ENCODE measurements around the gene DIAPH2.

Gene DIAPH2

DNA sequence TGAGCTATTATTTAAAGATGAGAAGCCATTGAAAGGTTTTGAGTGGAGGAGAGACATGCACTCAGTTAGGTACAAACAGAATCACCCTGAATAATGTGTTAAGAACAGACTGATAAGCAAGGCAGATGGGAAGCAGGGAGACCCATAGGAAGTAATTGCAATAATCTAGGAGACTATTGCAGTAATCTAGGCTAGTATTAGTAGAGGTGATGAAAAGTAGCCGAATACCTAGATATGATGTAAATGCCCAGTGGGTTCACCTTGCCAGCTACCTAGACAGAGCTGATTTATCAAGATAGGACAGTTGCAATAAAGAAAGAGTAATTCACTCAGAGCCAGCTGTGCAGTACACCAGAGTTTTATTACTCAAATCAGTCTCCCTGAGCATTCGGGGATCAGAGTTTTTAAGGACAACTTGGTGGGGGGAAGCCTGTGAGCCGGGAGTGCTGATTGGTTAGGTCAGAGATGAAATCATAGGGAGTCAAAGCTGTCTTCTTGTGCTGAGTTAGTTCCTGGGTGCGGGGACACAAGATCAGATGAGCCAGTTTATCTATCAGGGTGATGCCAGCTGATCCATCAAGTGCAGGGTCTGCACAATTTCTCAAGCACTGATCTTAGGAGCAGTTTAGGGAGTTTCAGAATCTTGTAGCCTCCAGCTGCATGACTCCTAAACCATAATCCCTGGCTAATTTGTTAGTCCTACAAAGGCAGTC, 626.6 kb downstream of the DIAPH2 start:
- DNase-seq = no peak

DNA sequence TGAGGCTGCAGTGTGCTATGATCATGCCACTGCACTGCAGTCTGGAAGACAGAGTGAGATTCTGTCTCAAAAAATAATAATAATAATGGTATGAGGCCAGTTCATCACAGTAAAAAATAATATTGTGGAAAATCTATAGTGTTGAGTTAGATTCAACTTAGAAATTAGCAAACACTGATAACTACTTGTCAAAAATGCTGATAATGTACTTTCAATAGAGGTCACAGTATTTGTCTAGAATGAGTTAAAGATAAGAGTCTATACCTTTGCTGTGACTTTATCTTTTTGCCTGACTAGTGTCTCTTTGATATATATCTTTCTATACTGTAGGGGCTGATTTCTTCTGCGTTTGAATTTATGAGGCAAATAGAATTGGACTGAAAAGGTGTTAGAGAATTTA, 629.7 kb downstream of the DIAPH2 start:
- no peak for DNase-seq

DNA sequence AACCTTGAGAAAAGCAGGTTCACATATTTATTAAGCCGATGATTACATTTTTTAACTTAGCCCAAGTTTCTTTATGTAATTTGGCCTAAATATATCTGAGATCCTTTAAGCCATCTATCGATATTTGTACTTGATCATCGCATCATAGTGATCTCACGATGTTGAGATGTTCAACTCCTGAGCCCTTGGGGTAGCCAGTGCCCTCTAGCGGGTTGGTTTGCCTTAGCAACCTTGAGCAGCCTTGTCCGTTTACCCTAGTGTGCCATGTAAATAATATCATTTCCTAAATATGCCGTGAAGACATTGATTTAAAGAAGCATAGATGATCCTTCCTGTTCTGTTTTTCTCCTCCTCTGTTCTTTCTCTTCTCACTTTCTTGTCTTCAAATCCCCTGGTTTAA, 631.3 kb downstream of the DIAPH2 start:
- DNase-seq = no peak

GRCh38 chrX:97320305-97320704, 635.7 kb downstream of the DIAPH2 start:
- DNase-seq = no peak

DNA sequence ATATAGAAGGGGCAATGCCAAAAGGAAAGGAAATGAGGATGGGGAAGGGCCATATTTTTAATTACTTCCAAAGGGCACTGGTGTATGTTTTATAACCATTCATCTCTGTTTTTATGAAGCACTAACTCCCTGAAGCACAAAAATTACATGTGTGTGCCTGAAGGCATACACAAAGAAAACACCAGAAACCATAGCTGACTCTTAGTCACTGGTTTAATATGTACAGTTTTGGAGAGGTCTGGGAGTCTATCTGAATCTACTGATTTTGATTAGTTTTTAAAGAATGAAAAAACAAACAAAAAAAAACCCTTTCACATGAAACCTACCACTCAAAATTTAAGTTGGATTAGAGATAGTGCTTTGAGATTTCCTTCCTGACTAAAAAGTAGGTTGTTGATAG, 637.8 kb downstream of the DIAPH2 start:
- DNase-seq = no peak

GRCh38 chrX:97326456-97326855, 641.8 kb downstream of the DIAPH2 start:
- no peak for DNase-seq

GRCh38 chrX:97328853-97329390, 644.3 kb downstream of the DIAPH2 start:
- no peak for DNase-seq

DNA sequence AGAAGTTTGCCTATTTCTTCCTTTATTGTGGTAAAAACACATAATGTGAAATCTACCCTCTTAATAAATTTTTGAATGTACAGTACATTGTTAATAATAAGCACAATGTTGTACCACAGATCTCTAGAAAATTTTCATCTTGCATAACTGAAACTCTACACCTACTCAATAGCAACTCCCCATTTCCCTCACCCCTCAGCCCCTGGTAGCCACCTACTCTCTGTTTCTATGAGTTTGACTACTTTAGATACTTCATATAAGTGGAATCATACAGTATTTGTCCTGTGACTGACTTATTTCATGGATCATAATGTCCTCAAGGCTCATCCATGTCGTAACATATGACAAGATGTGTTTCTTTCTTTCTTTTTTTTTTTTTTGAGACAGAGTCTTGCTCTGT, 645.5 kb downstream of the DIAPH2 start:
- DNase-seq = no peak

DNA sequence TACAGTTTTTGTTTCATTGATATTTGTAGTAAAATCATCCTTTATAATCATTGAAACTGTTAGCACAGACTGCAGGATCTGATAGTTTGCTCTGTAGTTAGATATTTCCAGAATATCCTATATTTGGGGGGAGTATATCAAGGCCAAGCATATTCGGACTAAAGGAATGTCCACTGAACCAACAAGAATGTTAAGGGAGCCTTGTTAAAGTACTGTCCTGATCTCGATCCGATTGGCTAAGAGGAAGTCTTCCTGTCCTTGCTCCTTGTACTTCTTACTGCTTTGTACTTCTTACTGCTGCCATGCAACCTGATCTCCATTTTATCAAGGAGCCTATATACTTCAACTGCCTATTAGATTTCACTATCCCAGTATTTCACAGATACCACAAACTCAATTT, 648.3 kb downstream of the DIAPH2 start:
- no peak for DNase-seq

DNA sequence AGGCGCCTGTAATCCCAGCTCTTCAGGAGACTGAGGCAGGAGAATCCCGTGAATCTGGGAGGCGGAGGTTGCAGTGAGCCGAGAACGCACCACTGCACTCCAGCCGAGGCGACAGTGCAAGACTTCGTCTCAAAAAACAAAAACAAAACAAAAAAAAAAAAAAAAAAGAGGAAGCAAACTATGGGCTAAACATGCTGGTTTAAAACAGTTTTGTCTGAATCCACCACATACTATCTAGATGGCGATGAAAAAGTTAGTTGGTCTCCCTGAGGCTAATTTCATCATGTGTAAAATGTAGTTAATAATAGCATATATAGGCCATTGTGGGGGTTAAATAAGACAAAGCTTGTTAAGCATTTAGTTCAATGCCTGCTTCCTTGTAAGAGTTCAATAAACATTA, 650.2 kb downstream of the DIAPH2 start:
- DNase-seq = no peak

DNA sequence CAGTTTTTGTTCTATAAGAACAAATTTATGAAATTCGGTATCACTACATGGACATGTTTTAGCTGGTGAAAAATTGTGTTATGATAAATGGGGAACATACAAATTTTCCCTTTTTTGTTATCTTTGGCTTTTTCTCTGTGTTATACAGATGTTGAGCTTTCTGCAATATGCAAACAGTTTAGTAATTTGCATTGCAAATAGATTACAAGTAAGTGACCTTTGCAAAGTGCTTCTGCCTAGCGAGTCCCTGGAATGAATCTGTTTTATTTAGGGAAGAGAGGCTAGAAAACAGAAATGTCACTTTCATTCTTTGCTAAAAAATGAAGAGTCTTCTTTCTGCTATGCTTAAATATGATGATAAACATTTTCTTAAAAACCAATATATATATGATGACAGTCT, 660.1 kb downstream of the DIAPH2 start:
- DNase-seq = no peak

GRCh38 chrX:97358941-97359340, 674.3 kb downstream of the DIAPH2 start:
- DNase-seq = no peak

GRCh38 chrX:97363843-97364242, 679.2 kb downstream of the DIAPH2 start:
- DNase-seq = no peak

- DNase-seq = no peak
Observed at GRCh38 chrX:97366237-97366636, 681.6 kb downstream of the DIAPH2 start.

- DNase-seq = peak in 1 of 14 donors; percentile 3
Observed at GRCh38 chrX:97367125-97367524, 682.5 kb downstream of the DIAPH2 start.

DNA sequence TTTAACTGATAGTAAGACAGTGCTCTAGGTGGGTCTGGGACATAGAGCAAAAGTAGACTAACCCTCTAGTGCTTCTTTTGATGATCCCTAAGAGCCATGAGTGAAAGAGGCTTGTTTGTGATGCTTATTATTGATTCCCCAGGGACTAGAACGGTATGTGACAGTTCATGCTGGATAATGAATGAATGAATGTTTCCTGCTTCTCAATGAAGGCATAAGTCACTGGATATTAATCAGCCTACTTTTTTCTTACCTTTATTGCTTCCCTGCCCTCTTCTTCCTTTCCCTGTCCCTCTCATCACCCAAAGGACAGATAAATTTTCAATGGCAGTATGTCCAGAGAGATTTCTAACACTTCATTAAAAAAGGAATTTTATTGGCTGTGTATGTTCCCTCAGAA, 685.3 kb downstream of the DIAPH2 start:
- DNase-seq = no peak

GRCh38 chrX:97372001-97372766, 687.5 kb downstream of the DIAPH2 start:
- no peak for DNase-seq

GRCh38 chrX:97374266-97374665, 689.6 kb downstream of the DIAPH2 start:
- DNase-seq = no peak

GRCh38 chrX:97380200-97380599, 695.6 kb downstream of the DIAPH2 start:
- no peak for DNase-seq

GRCh38 chrX:97384685-97385084, 700.0 kb downstream of the DIAPH2 start:
- DNase-seq = no peak

DNA sequence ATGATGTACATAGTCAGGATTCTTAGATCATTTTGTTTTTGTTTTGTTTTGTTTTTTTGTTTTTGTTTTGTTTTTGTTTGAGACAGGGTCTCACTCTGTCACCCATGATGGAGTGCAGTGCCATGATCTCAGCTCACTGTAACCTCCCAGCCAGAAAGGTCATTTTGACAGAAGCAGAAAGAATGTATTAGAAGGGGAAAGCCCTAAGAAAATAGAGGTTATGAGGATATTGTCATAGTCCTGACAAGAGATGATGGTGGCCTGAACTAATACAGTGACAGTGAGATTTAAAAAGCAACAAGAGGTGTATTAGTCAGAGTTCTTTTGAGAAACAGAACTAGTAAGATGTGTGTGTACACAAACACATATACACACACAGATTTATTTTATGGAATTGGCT, 702.4 kb downstream of the DIAPH2 start:
- no peak for DNase-seq

DNA sequence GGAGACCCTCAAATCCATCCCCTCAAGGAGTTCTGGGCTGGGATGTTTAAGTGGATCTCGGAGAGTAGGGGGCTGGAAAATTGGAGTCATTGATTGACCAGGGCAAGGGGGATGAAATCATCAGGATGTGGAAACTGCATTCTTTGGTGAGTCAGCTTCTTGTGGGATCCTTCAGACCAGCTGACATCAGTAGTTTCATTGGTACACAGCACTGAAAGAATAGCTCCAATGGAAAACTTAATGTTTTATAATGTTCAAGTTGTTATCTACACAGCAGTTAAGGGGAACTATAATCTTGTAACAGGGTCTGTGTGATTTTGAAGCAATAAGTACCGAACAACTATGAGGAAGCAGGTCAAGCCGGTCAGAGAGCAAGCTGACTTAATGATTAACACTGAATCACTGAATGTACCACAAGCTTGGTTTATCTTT, 705.1 kb downstream of the DIAPH2 start:
- DNase-seq = no peak

GRCh38 chrX:97397371-97397770, 712.7 kb downstream of the DIAPH2 start:
- no peak for DNase-seq

DNA sequence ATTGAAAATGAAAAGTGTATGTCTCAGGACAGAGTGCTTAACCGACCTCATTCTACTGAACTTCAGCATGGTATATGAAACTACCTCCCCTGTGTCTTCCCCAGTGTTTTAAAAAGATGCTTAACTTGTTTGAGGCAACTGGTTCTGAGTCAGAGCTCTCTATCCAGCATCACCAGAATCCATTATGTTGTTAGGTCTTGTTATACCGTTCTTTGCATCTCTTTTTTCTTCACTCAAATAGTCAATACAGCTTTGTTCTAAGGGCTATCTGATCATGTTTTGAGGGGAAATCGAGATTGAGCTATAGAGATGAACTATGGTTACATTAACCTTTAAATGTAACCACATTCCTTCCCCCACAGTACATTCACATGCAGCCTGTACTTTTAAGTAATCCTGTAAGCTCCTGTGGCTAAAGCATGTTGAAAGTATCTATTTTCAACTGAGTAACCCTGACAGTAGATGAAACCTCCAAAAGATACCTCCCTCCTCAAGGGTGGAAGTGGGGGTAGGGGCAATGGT, 713.4 kb downstream of the DIAPH2 start:
- no peak for DNase-seq

Measured in C1 segment of cervical spinal cord (tissue), 14 donors.